Tibial nerve (tissue), 4 donors: ENCODE measurements around the gene ATP6V0E1. TPM values are rescaled to one million over a fixed set of nuclear protein-coding genes. Genes with fewer than 3 reads are reported as not detected.
"Not testable (repeated sequence)": the region's sequence is repeated elsewhere in the genome, so short reads cannot be mapped to it uniquely, and the experiment has no call there.

Experiments
- DNase-seq, 2 donors: peaks; one replicate each; pipeline ENCODE4 v3.0.0-alpha.2; 2019; ENCODE audit warnings: low spot score in 2 of 2
- H3K27ac ChIP-seq, 4 donors: fragments of 200-600 bp; sonication (generic) in 3 of 4; one replicate each; pipeline ENCODE4 v1.5.1; 2017 to 2019; ENCODE audit warnings: mild to moderate bottlenecking in 1 of 4
- H3K27me3 ChIP-seq, 2 donors: fragments of 200-600 bp; sonication (generic) in 1 of 2; one replicate each; pipeline versions ENCODE4 v1.5.1 to v1.6.0; 2017 to 2019
- H3K36me3 ChIP-seq, 3 donors: fragments of 200-600 bp; sonication (generic); one replicate each; pipeline ENCODE4 v1.5.1; 2018 to 2019
- H3K4me1 ChIP-seq, 4 donors: fragments of 200-600 bp; sonication (generic) in 3 of 4; one replicate each; pipeline ENCODE4 v1.5.1; 2017 to 2019
- H3K4me3 ChIP-seq, 4 donors: fragments of 200-600 bp; sonication (generic) in 3 of 4; one replicate each; pipeline ENCODE4 v1.5.1; 2017 to 2019; ENCODE audit warnings: mild to moderate bottlenecking in 1 of 4, moderate library complexity in 1 of 4
- H3K9me3 ChIP-seq, 4 donors: fragments of 200-600 bp; sonication (generic) in 3 of 4; one replicate each; pipeline ENCODE4 v1.5.1; 2017 to 2019
- EP300 ChIP-seq, 2 donors: sonication (generic); formaldehyde crosslinking; IDR thresholded peaks; one replicate each; pipeline ENCODE4 v1.6.1; 2017; ENCODE audit warnings: antibody characterized with exemption in 2 of 2, mild to moderate bottlenecking in 1 of 2
- POLR2A ChIP-seq, 2 donors: fragments of 450-650 bp; IDR thresholded peaks; one replicate each; pipeline ENCODE4 v1.6.1; 2017; ENCODE audit warnings: antibody characterized with exemption in 2 of 2, mild to moderate bottlenecking in 2 of 2, moderate library complexity in 2 of 2
- WGBS, 2 donors: methylation state at CpG; one replicate each; pipeline ENCODE4 v1.1.5; 2018; 5-methylcytosine and 5-hydroxymethylcytosine counted together
- total RNA-seq, 4 donors: library from RNA; depleted of rRNA; stranded (reverse); fragments of >200 nt; gene quantifications; one replicate each; pipeline ENCODE4 v1.1.0, GENCODE V29; 2016
- TF ChIP-seq, protein P1 (sequence below), 5 experiments: fragments of 200-600 bp in 3 of 5; fragments of 450-650 bp in 2 of 5; sonication (generic) in 3 of 5; IDR thresholded peaks; one replicate each; pipeline ENCODE4 v1.5.1; 2016 to 2019; ENCODE audit warnings: antibody characterized with exemption in 5 of 5, mild to moderate bottlenecking in 3 of 5, moderate library complexity in 2 of 5

Gene ATP6V0E1
- total RNA-seq, 4 donors from 2014 or later: 88.8 to 121 (median 92.0) TPM

DNA sequence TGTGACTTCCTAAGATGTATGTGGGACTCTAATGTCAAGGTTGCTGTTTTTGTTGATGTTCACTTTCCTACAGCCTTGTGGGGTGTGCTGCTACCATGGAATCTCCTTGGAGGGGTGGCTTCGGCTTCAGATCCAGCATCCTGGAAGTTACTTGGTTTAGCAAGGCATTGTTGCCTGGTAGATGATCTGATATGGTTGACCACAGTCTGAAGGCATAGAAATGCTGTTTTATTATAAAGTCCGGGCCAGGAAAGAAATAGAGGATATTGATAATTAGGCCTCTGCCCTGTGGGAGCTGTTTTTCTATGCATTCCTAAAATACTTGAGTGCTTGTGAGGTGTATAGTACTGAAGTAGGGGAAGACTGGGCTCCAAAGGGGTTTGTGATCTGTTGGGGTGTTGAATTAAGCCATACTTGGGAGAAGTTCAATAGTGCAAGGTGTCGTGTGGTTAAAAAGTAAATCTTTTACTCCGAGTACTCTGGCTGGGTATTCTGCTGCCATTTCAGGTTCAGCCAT, 45.3 kb downstream of the ATP6V0E1 start:
- Histone ChIP-seq H3K27me3 (no peaks in the 10 kb centered on the region), H3K4me1 (peaks cover 0 to 26% (median 16%) of the 10 kb centered on the region in 4 donors), H3K36me3 (no peaks in the 10 kb centered on the region), H3K27ac (peak overlapping the region in 3 of 4 donors; percentile 10 to 80 (median 18)), H3K9me3 (no peaks in the 10 kb centered on the region), H3K4me3 (no peak overlapping the region)
- no peak for DNase-seq
- 59 to 64% methylated on average over 4 of the region's 4 CpGs for whole genome bisulfite sequencing, 2 donors
- TF ChIP-seq EP300 (IDR thresholded peaks at IDR 0.05): no peak
- TF ChIP-seq, protein P1, sequence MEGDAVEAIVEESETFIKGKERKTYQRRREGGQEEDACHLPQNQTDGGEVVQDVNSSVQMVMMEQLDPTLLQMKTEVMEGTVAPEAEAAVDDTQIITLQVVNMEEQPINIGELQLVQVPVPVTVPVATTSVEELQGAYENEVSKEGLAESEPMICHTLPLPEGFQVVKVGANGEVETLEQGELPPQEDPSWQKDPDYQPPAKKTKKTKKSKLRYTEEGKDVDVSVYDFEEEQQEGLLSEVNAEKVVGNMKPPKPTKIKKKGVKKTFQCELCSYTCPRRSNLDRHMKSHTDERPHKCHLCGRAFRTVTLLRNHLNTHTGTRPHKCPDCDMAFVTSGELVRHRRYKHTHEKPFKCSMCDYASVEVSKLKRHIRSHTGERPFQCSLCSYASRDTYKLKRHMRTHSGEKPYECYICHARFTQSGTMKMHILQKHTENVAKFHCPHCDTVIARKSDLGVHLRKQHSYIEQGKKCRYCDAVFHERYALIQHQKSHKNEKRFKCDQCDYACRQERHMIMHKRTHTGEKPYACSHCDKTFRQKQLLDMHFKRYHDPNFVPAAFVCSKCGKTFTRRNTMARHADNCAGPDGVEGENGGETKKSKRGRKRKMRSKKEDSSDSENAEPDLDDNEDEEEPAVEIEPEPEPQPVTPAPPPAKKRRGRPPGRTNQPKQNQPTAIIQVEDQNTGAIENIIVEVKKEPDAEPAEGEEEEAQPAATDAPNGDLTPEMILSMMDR (IDR thresholded peaks at IDR 0.05): no peak
- no peak for TF ChIP-seq POLR2A (IDR thresholded peaks at IDR 0.05)

DNA sequence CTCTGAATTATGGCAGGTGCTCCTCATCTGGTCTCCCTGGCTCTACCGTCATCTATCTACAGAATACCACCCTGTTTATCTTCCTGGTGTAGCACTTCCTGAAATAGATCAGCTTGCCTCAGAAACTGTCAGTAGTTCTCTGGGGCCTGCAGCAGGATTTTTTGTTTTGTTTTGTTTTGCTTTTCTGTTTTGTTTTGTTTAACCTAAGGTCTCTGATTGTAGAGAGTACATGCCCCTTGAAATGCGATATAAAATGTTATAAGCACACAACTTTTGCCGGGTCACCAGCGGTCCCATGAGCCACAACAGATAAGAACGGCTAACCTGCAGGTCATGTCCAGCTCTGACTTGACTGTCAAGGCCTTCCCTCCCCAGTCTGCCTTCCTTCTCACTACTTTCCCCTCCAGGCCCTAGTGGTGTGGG, 45.9 kb downstream of the ATP6V0E1 start:
- Histone ChIP-seq H3K4me3 (no peak overlapping the region), H3K27ac (peak overlapping the region in 3 of 4 donors; percentile 15 to 80 (median 18)), H3K4me1 (peaks cover 0 to 30% (median 18%) of the 10 kb centered on the region in 4 donors), H3K9me3 (no peaks in the 10 kb centered on the region), H3K27me3 (no peaks in the 10 kb centered on the region), H3K36me3 (peaks cover 0 to 4% (median 0%) of the 10 kb centered on the region in 3 donors)
- DNase-seq: no peak
- WGBS, 2 donors: 44 to 49% methylated on average over 5 of the region's 5 CpGs
- TF ChIP-seq, protein P1 (IDR thresholded peaks at IDR 0.05): no peak
- TF ChIP-seq EP300 (IDR thresholded peaks at IDR 0.05) (no peak), POLR2A (IDR thresholded peaks at IDR 0.05) (no peak)

DNA sequence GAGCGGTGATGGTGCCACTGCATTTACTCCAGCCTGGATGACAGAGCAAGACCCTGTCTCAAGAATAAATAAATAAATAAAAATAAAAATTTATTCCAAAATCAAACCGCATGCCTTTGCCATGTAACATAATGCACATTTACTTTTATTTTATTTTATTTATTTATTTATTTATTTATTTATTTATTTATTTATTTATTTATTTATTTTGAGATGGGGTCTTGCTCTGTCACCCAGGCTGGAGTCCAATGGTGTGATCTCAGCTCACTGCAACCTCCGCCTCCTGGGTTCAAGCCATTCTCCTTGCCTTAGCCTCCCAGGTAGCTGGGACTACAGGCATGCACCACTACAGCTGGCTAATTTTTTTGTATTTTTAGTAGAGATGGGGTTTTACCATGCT, 48.5 kb downstream of the ATP6V0E1 start:
- peaks cover 0 to 53% (median 32%) of the 10 kb centered on the region in 4 donors for H3K4me1 ChIP-seq
- not testable (repeated sequence) for H3K36me3 ChIP-seq, H3K27ac ChIP-seq, H3K27me3 ChIP-seq, H3K9me3 ChIP-seq, DNase-seq, H3K4me3 ChIP-seq
- WGBS, 2 donors: 96 to 99% methylated on average over 3 of the region's 3 CpGs

DNA sequence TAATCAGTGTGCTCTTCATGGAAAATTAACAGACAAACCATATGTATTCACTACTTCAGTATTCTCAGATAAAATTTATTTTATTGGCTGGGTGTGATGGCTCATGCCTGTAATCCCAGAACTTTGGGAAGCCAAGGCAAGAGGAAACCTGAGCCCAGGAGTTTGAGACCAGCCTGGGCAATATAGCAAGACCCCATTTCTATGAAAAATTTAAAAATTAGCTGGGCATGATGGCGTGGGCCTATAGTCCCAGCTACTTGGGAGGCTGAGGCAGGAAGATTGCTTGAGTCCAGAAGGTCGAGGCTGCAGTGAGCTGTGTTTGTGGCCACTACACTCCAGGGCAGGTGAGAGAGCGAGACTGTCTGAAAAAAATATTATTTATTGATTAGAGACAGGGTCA, 49.2 kb downstream of the ATP6V0E1 start:
- H3K9me3 ChIP-seq: no peaks in the 10 kb centered on the region
- no peak overlapping the region for H3K4me3 ChIP-seq
- no peak for DNase-seq
- H3K4me1 ChIP-seq: peaks cover 0 to 58% (median 32%) of the 10 kb centered on the region in 4 donors
- 98% methylated on average over 3 of the region's 3 CpGs for WGBS, 2 donors
- H3K36me3 ChIP-seq: peaks cover 0 to 9% (median 0%) of the 10 kb centered on the region in 3 donors
- TF ChIP-seq, protein P1 (IDR thresholded peaks at IDR 0.05): no peak
- no peak for TF ChIP-seq EP300 (IDR thresholded peaks at IDR 0.05)
- no peak for TF ChIP-seq POLR2A (IDR thresholded peaks at IDR 0.05)
- no peak overlapping the region for H3K27ac ChIP-seq
- H3K27me3 ChIP-seq: no peaks in the 10 kb centered on the region

DNA sequence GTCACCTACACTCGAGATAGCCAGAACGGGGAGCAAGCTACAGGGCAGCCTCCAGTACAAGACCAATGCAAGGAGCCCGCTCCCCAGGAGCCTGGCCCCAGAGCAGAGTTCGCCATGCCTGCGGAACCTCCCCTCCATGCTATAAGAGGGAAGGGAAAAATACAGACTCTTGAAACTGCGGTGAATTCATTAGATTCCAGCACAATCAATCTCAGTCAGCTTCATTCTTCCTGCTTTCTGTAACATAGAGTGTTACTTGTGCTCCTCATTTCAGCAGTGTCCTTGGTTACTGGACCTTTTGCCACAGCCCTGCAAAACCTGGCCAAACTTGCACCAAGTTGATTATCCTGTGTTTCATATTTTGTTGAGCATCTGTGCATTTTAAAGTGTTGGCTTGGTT, 50.4 kb downstream of the ATP6V0E1 start:
- 74 to 77% methylated on average over 6 of the region's 6 CpGs for WGBS, 2 donors
- no peak for DNase-seq
- Histone ChIP-seq H3K4me1 (peaks cover 0 to 53% (median 27%) of the 10 kb centered on the region in 4 donors), H3K36me3 (peaks cover 0 to 9% (median 0%) of the 10 kb centered on the region in 3 donors), H3K4me3 (no peak overlapping the region), H3K27me3 (no peaks in the 10 kb centered on the region), H3K27ac (no peak overlapping the region), H3K9me3 (no peaks in the 10 kb centered on the region)
- no peak for TF ChIP-seq POLR2A (IDR thresholded peaks at IDR 0.05)
- TF ChIP-seq, protein P1 (IDR thresholded peaks at IDR 0.05): no peak
- no peak for TF ChIP-seq EP300 (IDR thresholded peaks at IDR 0.05)
